Activated T-helper 1 cell treated with anti-CD3 and anti-CD28 coated beads, Interleukin-12 subunit alpha, Interleukin-12 subunit beta, Interleukin-2, Interleukin-4 antibody, amounts not matched to agents 30 ng/mL and 10 ng/mL and 1 ng/mL, durations not matched to agents 14 hours and 24 hours and 36 hours (primary cell): ENCODE measurements around the gene IARS1. TPM values are rescaled to one million over a fixed set of nuclear protein-coding genes. Genes with fewer than 3 reads are reported as not detected.

ENCODE experiments used
- DNase-seq: peaks from one replicate; pipeline ENCODE4 v3.0.0; 2021; ENCODE audit warnings: low spot score
- H3K27ac Mint-ChIP-seq: one replicate; pipeline ENCODE4 v1.8.0; 2021; ENCODE audit warnings: mild to moderate bottlenecking, mixed read lengths
- H3K27me3 Mint-ChIP-seq: one replicate; pipeline ENCODE4 v1.8.0; 2022; ENCODE audit warnings: mild to moderate bottlenecking, moderate library complexity, mixed read lengths; ENCODE audit not compliant: insufficient read depth
- H3K36me3 Mint-ChIP-seq: one replicate; pipeline ENCODE4 v1.8.0; 2021; ENCODE audit warnings: low read depth, mixed read lengths
- H3K4me1 Mint-ChIP-seq: one replicate; pipeline ENCODE4 v1.8.0; 2021; ENCODE audit warnings: low read depth, mixed read lengths
- H3K4me3 Mint-ChIP-seq: one replicate; pipeline ENCODE4 v1.8.0; 2021; ENCODE audit warnings: mild to moderate bottlenecking, moderate library complexity, mixed read lengths
- H3K9me3 Mint-ChIP-seq: one replicate; pipeline ENCODE4 v1.8.0; 2021; ENCODE audit warnings: mixed read lengths
- intact Hi-C: fragments of 100-400 bp; cut with micrococcal nuclease; formaldehyde crosslinking; loops from one replicate; pipeline ENCODE4 v1.15.1; 2024
- total RNA-seq: library from RNA; stranded (reverse); gene quantifications from 2 replicates; pipeline ENCODE4 v1.2.3, GENCODE V29; 2022

IARS1 gene
- total RNA-seq, 1 donor from 2014 or later, result 208 TPM

DNA sequence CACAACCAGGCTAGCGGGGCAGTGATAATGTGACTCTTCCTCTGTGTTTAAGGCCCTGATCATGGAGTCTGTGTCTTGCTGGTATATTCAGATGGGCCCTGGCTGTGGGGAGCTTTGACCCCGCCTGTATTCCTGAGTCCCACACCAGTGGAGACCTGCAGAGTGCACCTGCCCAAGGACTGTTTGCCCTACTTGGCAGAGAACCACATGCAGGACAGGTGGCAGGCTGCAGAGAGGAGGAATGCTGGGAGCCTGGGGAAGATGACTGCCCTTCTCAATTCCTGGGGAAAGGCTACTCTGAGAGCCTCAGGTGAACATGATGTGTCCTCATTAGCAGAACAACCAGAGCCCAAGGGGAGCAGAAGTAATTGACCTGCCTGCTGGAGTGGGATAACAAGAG, 36.2 kb downstream of the IARS1 start:
- H3K4me1 Mint-ChIP-seq, result no peaks in the 10 kb centered on the region
- no peaks in the 10 kb centered on the region for H3K9me3 Mint-ChIP-seq
- no peaks in the 10 kb centered on the region for H3K27me3 Mint-ChIP-seq
- no peak for DNase-seq
- intact Hi-C loops, result loop anchor here (5.0 kb wide), 1 partner anchor 35 kb away; the partner anchor contains the start of gene IARS1
- H3K27ac Mint-ChIP-seq, result no peak overlapping the region
- H3K4me3 Mint-ChIP-seq, result no peak overlapping the region
- H3K36me3 Mint-ChIP-seq, result peaks cover 44% of the 10 kb centered on the region

DNA sequence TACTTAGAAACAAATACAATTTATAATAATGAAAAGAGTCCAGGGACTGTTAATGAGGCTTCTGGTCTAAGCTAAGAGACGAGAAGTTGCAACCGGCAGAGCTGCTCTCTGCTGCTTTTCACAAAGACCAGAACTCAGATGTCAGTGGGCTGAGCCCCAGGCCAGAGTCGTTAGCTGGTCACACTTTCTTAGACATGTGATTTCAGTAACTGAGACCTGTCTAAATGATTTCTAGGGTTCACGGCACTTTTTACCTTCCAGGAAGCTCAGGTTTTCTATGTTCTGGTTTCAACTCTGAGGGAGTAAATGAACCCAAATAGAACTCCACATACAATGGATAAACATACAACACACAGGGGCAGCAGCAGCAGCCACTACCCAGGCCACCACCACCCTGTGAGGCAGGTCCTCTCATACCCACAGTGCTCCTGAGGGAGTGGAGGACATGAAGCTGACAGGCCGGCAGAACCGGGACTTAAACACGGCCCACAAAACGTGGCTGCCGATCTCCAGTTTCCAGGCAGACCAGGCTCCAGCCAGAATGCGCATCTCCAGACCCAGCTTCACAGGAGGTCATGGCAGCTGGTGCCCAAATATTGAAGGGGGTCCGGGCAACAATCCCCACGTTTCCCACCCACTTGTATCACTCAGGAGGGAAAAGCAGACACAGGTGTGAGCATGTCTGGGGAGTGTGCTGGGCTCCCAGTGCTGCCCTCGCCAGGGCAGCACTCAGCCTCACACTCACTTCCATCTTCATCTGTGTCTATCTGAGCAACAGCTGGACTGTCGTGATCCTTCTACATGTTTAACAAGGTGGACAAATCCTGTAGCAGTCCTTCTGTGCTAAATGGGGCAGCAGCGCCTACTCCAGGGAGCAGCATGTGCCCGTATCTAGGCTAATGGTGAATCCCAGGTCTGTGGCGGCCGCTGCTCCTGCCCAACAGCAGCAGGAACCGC, 38.8 kb downstream of the IARS1 start:
- H3K27me3 Mint-ChIP-seq, result no peaks in the 10 kb centered on the region
- H3K9me3 Mint-ChIP-seq, result no peaks in the 10 kb centered on the region
- no peak overlapping the region for H3K4me3 Mint-ChIP-seq
- H3K27ac Mint-ChIP-seq, result no peak overlapping the region
- H3K4me1 Mint-ChIP-seq, result no peaks in the 10 kb centered on the region
- no peak for DNase-seq
- intact Hi-C loops, result loop anchor here (5.0 kb wide), 1 partner anchor 38 kb away; the partner anchor contains the start of gene IARS1
- H3K36me3 Mint-ChIP-seq, result peaks cover 57% of the 10 kb centered on the region

DNA sequence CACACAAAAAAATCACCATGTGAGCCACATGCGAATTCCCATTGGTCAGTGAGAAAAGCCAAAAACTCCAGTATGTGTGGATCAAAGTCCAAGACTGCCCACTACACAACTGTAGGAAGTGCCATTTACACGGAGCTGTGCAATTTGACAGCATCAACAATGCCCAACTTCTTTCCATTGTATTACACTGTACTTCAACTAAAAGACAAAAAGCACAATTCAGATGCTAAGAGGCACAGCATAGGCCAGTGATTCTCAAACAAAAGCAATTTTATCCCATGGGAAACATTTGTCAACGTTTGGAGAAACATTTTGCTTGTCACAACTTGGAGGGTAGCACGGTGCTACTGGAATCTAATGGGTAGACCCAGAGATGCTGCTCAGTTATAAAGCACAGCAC, 39.8 kb downstream of the IARS1 start:
- no peak for DNase-seq
- Mint-ChIP-seq H3K4me1 (no peaks in the 10 kb centered on the region), H3K4me3 (no peak overlapping the region), H3K27ac (no peak overlapping the region), H3K27me3 (no peaks in the 10 kb centered on the region), H3K36me3 (peaks cover 55% of the 10 kb centered on the region), H3K9me3 (no peaks in the 10 kb centered on the region)
- intact Hi-C loops, result no loop called here

DNA sequence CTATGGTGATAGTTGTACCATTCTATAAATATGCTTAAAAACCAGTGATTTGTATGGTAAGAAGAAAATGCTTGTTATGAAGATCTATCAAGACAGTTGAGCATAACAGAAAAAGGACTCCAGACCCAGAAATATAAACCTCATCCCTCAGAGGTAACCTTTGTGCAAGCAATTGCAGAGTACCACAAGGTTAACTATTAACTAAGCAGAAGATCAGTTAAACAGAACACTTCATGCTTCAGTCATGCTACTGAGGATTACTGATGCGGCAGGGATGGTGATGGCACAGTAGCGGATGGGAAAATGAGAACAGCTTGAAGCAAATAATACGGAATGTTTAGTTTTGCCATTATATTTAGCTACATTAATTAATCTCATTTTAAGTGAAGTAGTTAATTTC, 45.5 kb downstream of the IARS1 start:
- Mint-ChIP-seq H3K4me3 (no peak overlapping the region), H3K27ac (no peak overlapping the region), H3K4me1 (peaks cover 5% of the 10 kb centered on the region), H3K27me3 (no peaks in the 10 kb centered on the region), H3K9me3 (no peaks in the 10 kb centered on the region), H3K36me3 (peaks cover 70% of the 10 kb centered on the region)
- DNase-seq, result no peak
- intact Hi-C loops, result no loop called here

DNA sequence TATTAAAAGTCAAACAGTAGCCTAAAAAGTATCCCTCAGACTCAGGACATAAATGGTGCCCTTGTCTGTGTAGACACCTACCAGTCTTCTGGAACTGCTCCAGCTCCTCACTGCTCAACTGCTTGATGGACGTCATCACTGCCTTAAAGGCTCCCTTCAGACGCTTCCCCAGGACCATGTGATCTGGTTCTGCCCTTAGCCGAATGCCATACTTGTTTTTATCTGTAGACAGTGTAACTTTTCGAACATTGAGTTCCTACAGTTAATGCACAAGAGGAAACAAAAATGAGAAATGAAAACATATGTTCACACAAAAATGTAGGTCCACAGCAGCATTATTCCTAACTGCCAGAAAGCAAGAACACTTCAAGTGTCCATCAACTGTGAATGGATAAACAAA, 46.2 kb downstream of the IARS1 start:
- intact Hi-C loops, result no loop called here
- H3K27ac Mint-ChIP-seq, result no peak overlapping the region
- no peak overlapping the region for H3K4me3 Mint-ChIP-seq
- peaks cover 5% of the 10 kb centered on the region for H3K4me1 Mint-ChIP-seq
- H3K27me3 Mint-ChIP-seq, result no peaks in the 10 kb centered on the region
- peaks cover 70% of the 10 kb centered on the region for H3K36me3 Mint-ChIP-seq
- DNase-seq, result no peak
- H3K9me3 Mint-ChIP-seq, result no peaks in the 10 kb centered on the region

DNA sequence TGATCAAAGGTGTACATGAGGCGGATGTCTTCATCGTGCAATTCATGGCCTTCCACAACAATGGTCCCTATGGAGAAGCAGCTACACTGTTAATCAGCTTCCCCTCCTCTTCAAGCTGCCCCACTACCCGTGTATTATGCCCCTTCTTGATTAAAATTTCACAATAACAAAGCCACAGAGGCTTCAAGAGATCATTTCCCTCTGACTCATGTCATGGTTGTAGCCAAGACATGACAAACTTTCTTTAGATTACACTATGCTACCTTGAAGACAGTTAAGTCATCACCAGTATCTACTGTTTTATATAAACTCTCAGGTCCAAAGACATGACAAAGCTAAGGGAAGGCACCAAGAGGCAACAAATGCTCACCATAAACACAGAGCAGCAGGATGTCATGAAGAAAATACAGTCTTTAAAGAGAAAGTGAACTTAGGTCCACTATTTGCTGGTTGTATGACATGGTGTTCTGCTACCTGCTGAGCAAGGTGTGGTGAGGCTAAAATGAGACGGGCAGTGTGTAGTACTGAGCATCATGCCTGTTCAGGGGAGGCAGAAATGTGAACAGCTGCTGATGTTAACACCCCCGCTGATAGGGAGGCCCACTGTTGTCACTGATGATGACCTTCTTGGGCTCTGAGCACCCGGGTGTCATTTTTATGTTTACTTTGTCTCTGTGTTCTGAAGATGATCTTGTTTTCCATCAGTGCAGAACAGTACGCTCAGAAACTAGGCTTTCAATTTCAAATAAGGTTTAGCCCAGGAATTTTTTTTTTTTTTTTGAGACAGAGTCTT, 48.3 kb downstream of the IARS1 start:
- Mint-ChIP-seq H3K27ac (peak overlapping the region; percentile 0), H3K36me3 (peaks cover 72% of the 10 kb centered on the region), H3K4me3 (no peak overlapping the region), H3K27me3 (no peaks in the 10 kb centered on the region), H3K4me1 (peaks cover 5% of the 10 kb centered on the region), H3K9me3 (no peaks in the 10 kb centered on the region)
- intact Hi-C loops, result no loop called here
- DNase-seq, result no peak

Other genes starting within 250 kb of the IARS1 start
- 60.2 and 62.3 TPM in 2 replicates for gene SPTLC1, start 178.3 kb downstream of the IARS1 start, total RNA-seq
- gene NOL8, start 31.7 kb upstream of the IARS1 start, total RNA-seq, result 84.4 and 95.5 TPM in 2 replicates
- gene CENPP, start 32.3 kb upstream of the IARS1 start, total RNA-seq, result 24.6 and 26.0 TPM in 2 replicates
- not detected in 2 replicates for gene OGN, start 110.9 kb upstream of the IARS1 start, total RNA-seq
- gene OMD, start 130.8 kb upstream of the IARS1 start, total RNA-seq, result not detected in 2 replicates
- not detected in 2 replicates for gene ASPN, start 188.8 kb upstream of the IARS1 start, total RNA-seq
- not detected in 2 replicates for gene ECM2, start 242.3 kb upstream of the IARS1 start, total RNA-seq